Measurements from ENCODE around the gene CREBBP. TPM values are rescaled to one million over a fixed set of nuclear protein-coding genes. Genes with fewer than 3 reads are reported as not detected.
A peak's percentile ranks its signal among the peaks of the same experiment; 100 is the strongest.

CREBBP gene
- total RNA-seq, 1 donor from 2014 or later, result 151 TPM

- H3K9me3 Mint-ChIP-seq, result no peaks in the 10 kb centered on the region
Measured at GRCh38 chr16:3695610-3696369, 184.7 kb downstream of the CREBBP start.

GRCh38 chr16:3694051-3694450, 186.5 kb downstream of the CREBBP start:
- Mint-ChIP-seq H3K4me1 (peaks cover 8% of the 10 kb centered on the region), H3K27ac (no peak overlapping the region)
- no peak for TF ChIP-seq CTCF (IDR thresholded peaks at IDR 0.05; ENCODE audit: unreplicated experiment)

More at GRCh38 chr16:3695610-3696369, 184.7 kb downstream of the CREBBP start:
- Mint-ChIP-seq H3K27ac (no peak overlapping the region), H3K4me1 (peaks cover 2% of the 10 kb centered on the region), H3K27me3 (ENCODE audit: low read depth) (no peaks in the 10 kb centered on the region), H3K4me3 (no peak overlapping the region), H3K36me3 (peaks cover 2% of the 10 kb centered on the region)
- no peak for DNase-seq (ENCODE audit: low spot score in 2 of 2, unreplicated experiment in 2 of 2)
- TF ChIP-seq CTCF (IDR thresholded peaks at IDR 0.05; ENCODE audit: unreplicated experiment), result no peak

GRCh38 chr16:3691761-3692160, 188.8 kb downstream of the CREBBP start:
- no peak overlapping the region for H3K4me3 Mint-ChIP-seq
- no peaks in the 10 kb centered on the region for H3K27me3 Mint-ChIP-seq (ENCODE audit: low read depth)
- H3K9me3 Mint-ChIP-seq, result no peaks in the 10 kb centered on the region
- DNase-seq (ENCODE audit: low spot score in 2 of 2, unreplicated experiment in 2 of 2), result no peak
- no peak for TF ChIP-seq CTCF (IDR thresholded peaks at IDR 0.05; ENCODE audit: unreplicated experiment)
- H3K4me1 Mint-ChIP-seq, result peaks cover 8% of the 10 kb centered on the region
- H3K36me3 Mint-ChIP-seq, result peaks cover 14% of the 10 kb centered on the region
- H3K27ac Mint-ChIP-seq, result no peak overlapping the region

More at GRCh38 chr16:3694051-3694450, 186.5 kb downstream of the CREBBP start:
- DNase-seq (ENCODE audit: low spot score in 2 of 2, unreplicated experiment in 2 of 2), result no peak
- Mint-ChIP-seq H3K27me3 (ENCODE audit: low read depth) (no peaks in the 10 kb centered on the region), H3K4me3 (no peak overlapping the region), H3K36me3 (peaks cover 6% of the 10 kb centered on the region), H3K9me3 (no peaks in the 10 kb centered on the region)

GRCh38 chr16:3690980-3691720, 189.4 kb downstream of the CREBBP start:
- peaks cover 15% of the 10 kb centered on the region for H3K36me3 Mint-ChIP-seq
- H3K4me3 Mint-ChIP-seq, result peak overlapping the region; percentile 40
- no peaks in the 10 kb centered on the region for H3K9me3 Mint-ChIP-seq
- no peaks in the 10 kb centered on the region for H3K27me3 Mint-ChIP-seq (ENCODE audit: low read depth)
- DNase-seq (ENCODE audit: low spot score in 2 of 2, unreplicated experiment in 2 of 2), result no peak
- peak overlapping the region; percentile 91 for H3K27ac Mint-ChIP-seq
- no peak for TF ChIP-seq CTCF (IDR thresholded peaks at IDR 0.05; ENCODE audit: unreplicated experiment)
- H3K4me1 Mint-ChIP-seq, result peaks cover 8% of the 10 kb centered on the region

GRCh38 chr16:3690470-3690928, 190.0 kb downstream of the CREBBP start:
- peaks cover 8% of the 10 kb centered on the region for H3K4me1 Mint-ChIP-seq
- no peaks in the 10 kb centered on the region for H3K9me3 Mint-ChIP-seq
- DNase-seq (ENCODE audit: low spot score in 2 of 2, unreplicated experiment in 2 of 2), result peak; percentile 70 to 92
- TF ChIP-seq CTCF (IDR thresholded peaks at IDR 0.05; ENCODE audit: unreplicated experiment), result peak; percentile 92
- peak overlapping the region; percentile 91 for H3K27ac Mint-ChIP-seq
- H3K27me3 Mint-ChIP-seq (ENCODE audit: low read depth), result no peaks in the 10 kb centered on the region
- peak overlapping the region; percentile 40 for H3K4me3 Mint-ChIP-seq
- H3K36me3 Mint-ChIP-seq, result peaks cover 21% of the 10 kb centered on the region

All from mesothelial cell of epicardium (in vitro differentiated cells).